IgD-negative memory B cell (primary cell): ENCODE results near the gene HSBP1L1. TPM values are rescaled to one million over a fixed set of nuclear protein-coding genes. Genes with fewer than 3 reads are reported as not detected.

ENCODE experiments used
- H3K27ac Mint-ChIP-seq, 3 donors: one replicate each; pipeline ENCODE4 v1.8.0; 2020 to 2022; ENCODE audit warnings: mild to moderate bottlenecking in 3 of 3, mixed read lengths in 3 of 3, moderate library complexity in 1 of 3
- H3K27me3 Mint-ChIP-seq: one replicate; pipeline ENCODE4 v1.8.0; 2021; ENCODE audit warnings: mixed read lengths
- H3K36me3 Mint-ChIP-seq: one replicate; pipeline ENCODE4 v1.8.0; 2020; ENCODE audit warnings: mild to moderate bottlenecking, mixed read lengths
- H3K4me1 Mint-ChIP-seq, 3 donors: one replicate each; pipeline ENCODE4 v1.8.0; 2020 to 2022; ENCODE audit warnings: mixed read lengths in 3 of 3, mild to moderate bottlenecking in 1 of 3
- H3K4me3 Mint-ChIP-seq, 4 donors: one replicate each; pipeline ENCODE4 v1.8.0; 2020 to 2022; ENCODE audit warnings: mild to moderate bottlenecking in 4 of 4, mixed read lengths in 4 of 4, moderate library complexity in 3 of 4
- H3K9me3 Mint-ChIP-seq, 3 donors: one replicate each; pipeline ENCODE4 v1.8.0; 2020 to 2021; ENCODE audit warnings: mixed read lengths in 3 of 3, mild to moderate bottlenecking in 1 of 3
- polyA plus RNA-seq: library from polyadenylated mRNA; unstranded; fragments of 300-500 nt; fragmentation: Illumina TruSeq; gene quantifications from one replicate; pipeline ENCODE4 v1.2.3, GENCODE V29; 2021

The HSBP1L1 gene
- polyA plus RNA-seq, 1 donor from 2014 or later, result 10.9 TPM

DNA sequence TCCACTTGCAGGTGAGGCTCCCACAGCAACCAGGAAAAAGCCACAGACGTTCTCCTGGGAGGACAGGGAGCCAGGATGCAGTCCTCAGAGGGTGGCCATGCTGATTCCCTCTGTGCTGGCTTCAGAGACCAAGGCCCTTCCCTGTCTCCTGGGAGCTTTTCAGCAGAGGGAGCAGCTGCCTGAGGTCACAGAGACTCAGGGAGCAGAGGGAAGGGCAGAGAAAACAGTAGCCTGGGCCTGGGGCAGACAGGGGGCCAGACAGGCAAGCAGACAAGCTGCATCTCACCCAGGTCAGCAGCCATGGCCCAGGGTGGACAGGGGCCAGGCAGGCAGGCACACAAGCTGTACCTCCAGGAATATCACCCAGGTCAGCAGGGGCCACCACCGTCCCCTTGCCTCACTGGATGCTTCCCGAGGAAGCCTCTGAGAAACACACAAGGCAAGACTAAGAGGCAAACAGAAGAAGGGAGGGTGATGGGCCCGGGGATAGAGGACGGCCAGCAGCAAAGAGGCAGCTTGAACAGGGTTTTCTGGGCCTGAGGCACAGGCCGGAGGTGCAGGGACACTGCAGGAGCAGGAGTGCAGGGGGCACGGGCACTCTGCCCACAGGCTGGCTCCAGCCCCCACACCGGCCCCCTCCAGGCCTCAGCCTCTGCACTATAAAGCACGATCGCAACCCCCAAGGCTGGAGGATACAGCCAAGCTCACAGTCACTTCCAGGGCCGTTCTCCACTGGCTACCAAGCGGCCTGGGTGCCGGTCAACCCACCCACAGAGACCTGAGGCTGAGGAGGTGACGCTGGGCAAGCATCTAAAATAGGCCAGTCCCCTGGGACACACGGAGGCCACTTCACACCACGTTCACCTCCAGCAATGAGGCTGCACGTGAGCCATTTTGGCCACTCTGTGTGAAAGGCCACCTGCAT, 19.1 kb upstream of the HSBP1L1 start:
- Mint-ChIP-seq H3K4me1 (peaks cover 16 to 48% (median 24%) of the 10 kb centered on the region in 3 donors), H3K36me3 (peaks cover 9% of the 10 kb centered on the region), H3K27ac (peak overlapping the region in 2 of 3 donors; percentile 80 to 81), H3K9me3 (no peaks in the 10 kb centered on the region), H3K27me3 (no peaks in the 10 kb centered on the region), H3K4me3 (peak overlapping the region in 3 of 4 donors; percentile 51 to 59 (median 58))

DNA sequence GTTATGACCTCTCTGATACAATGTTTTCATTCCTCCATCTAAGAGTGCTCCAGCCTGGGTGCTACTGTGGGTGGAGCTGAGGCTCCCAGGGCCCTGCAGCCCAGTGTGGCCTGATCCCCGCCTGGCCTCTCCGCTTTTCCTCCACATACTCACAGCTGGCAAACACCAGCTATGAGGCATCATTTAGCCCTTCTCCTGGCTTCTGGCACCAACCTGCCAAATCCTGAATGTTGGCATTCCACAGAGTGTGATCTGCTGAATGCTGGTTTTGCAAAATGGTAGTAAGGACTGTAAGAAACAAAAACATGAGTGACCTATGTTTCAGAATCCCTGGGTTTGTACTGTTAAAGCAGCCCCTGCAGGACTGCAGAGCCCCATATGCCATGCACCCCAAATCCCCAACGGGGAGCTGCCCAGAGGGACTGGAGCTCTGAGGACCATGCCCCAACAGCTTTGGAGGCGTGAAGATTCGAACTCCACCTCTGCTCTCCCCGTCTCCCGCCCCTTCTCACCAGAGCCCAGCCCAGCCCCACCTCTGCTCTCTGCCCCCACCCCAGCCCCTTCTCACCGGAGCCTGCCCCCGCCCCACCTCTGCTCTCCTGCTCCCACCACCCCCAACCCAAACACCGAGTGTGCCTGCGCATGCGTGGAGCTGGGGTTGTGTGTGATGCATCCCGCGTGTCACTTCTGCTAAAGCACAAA, 17.2 kb upstream of the HSBP1L1 start:
- Mint-ChIP-seq H3K9me3 (no peaks in the 10 kb centered on the region), H3K27me3 (no peaks in the 10 kb centered on the region), H3K4me3 (peak overlapping the region in 3 of 4 donors; percentile 11 to 50 (median 17)), H3K4me1 (peaks cover 16 to 49% (median 25%) of the 10 kb centered on the region in 3 donors), H3K36me3 (peaks cover 2% of the 10 kb centered on the region), H3K27ac (peak overlapping the region in 1 of 3 donors; percentile 51)

- peaks cover 2% of the 10 kb centered on the region for H3K36me3 Mint-ChIP-seq
- peak overlapping the region in 2 of 4 donors; percentile 39 to 86 for H3K4me3 Mint-ChIP-seq
- H3K4me1 Mint-ChIP-seq, result peaks cover 16 to 47% (median 23%) of the 10 kb centered on the region in 3 donors
Observed at GRCh38 chr18:79947881-79948610, 16.4 kb upstream of the HSBP1L1 start.

DNA sequence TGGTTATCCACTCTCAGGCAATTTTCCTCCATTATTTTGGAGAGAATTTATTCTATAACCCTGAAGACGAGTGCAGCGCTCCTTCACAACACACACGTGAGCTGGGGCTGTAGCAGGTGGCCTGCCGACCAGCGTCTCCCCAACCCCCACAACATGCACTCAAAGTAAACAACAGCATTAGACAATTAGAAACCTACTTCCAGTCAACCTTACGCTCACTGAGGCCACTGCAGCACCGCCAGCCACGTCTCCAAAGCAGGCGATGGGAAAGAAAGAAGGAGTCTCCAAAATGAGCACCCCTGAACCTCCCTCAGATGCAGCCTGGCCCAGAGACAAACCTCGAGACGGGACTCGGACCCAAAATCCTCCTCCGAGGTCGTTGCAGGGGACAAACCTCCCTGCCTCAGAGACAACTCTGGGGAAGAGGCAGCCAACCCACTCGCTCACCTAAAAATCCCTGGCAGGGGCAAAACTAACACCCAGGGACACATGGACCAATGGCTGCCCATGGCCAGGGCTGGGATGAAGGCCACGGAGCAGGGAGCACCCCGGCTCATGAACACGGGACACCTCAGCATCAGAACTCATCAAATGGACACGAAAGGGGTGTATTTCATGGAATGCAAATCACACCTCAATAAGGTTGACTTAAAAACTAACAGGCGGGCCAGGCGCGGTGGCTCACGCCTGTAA, 15.6 kb upstream of the HSBP1L1 start:
- Mint-ChIP-seq H3K27ac (peak overlapping the region; percentile 87 to 96 (median 95)), H3K4me3 (peak overlapping the region; percentile 45 to 86 (median 71)), H3K9me3 (no peaks in the 10 kb centered on the region), H3K4me1 (peaks cover 16 to 47% (median 23%) of the 10 kb centered on the region in 3 donors), H3K36me3 (peaks cover 2% of the 10 kb centered on the region), H3K27me3 (no peaks in the 10 kb centered on the region)

More at GRCh38 chr18:79947881-79948610, 16.4 kb upstream of the HSBP1L1 start:
- no peaks in the 10 kb centered on the region for H3K27me3 Mint-ChIP-seq
- peak overlapping the region in 2 of 3 donors; percentile 47 to 87 for H3K27ac Mint-ChIP-seq
- no peaks in the 10 kb centered on the region for H3K9me3 Mint-ChIP-seq

DNA sequence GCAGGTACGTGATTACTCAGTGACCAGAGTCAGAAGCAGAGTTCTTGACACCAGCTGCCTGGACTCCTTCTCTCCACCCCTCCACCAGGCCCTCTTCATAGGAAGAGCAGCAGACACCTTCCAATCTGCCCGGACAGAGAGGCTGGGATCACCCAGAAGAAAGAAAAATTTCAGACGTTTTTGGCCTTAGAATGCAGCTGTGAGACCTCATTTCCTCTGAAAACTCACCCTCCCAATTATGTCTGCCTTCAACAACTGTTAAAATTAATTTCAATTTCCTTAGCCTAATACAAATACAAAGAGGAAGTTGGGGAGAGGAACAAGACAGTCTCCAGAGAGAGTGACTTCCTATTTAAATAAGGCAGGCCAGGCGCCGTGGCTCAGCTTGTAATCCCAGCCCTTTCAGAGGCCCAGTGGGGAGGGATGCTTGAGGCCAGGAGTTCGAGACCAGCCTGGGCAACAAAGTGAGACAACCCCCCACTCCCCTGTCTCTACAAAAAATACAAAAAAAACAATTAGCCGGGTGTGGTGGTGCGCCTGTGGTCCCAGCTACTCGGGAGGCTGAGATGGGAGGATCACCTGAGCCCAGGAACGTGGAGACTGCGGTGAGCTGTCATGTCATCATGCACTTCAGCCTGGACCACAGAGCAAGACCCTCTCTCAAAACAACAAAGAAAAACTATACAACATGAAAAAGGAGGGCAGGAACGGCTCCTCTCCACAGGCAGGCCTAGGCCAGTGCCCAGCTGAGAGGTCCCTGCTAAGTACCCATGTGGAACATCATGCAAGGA, 14.6 kb upstream of the HSBP1L1 start:
- Mint-ChIP-seq H3K4me3 (peak overlapping the region; percentile 85 to 96 (median 90)), H3K9me3 (no peaks in the 10 kb centered on the region), H3K4me1 (peaks cover 16 to 42% (median 23%) of the 10 kb centered on the region in 3 donors), H3K27ac (peak overlapping the region; percentile 87 to 96 (median 95)), H3K36me3 (peaks cover 2% of the 10 kb centered on the region), H3K27me3 (no peaks in the 10 kb centered on the region)

GRCh38 chr18:79950515-79951341, 13.7 kb upstream of the HSBP1L1 start:
- Mint-ChIP-seq H3K27me3 (peaks cover 2% of the 10 kb centered on the region), H3K4me1 (peaks cover 16 to 36% (median 23%) of the 10 kb centered on the region in 3 donors), H3K9me3 (no peaks in the 10 kb centered on the region), H3K36me3 (peaks cover 2% of the 10 kb centered on the region), H3K27ac (peak overlapping the region; percentile 87 to 96 (median 95)), H3K4me3 (peak overlapping the region; percentile 85 to 96 (median 90))

DNA sequence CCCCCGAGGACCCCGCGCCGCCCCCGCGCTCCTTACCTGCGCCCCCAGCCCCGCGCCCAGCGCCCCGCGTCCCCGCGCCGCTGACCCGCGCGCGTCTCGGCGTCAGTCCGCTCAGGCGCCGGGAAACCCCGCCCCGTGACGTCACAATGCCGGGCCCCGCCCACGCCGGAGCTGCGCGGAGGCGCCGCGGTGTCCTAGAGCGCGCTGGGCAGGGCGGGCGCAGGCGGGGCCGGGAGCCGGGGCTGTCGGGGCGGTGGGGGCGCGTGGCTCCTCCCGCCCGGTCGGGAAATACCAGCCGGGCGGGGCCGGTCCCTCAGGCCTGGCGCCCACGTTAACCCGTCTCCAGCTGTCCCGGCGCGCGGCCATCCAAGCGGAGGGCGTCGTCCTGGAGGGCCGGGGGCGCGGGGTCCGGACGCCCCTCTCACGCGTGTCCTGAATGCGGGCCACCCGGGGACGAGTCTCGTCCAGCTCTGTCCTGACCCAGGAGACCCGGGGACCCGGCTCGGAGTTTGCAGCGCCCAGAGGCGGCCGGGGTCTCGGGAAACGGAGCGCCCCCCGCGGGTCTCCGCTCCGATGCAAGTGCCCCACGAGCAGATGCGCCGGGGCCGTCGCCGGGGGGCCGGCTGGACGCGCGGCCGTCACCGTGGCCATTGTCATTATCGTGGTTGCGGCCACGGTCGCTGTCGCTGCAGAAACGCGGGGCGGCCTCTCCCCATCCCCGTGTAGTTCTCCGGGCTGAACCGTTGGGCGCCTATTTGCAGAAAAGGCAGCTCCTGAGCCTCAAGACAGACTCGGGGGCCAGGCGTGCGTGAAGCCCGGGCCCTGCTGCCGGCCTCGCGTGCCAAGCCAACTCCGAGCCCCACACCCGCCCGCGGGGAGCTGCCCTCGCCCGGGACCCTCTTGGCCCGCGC, 12.6 kb upstream of the HSBP1L1 start, which contains the start of gene SLC66A2:
SLC66A2 (minus strand) TSS at position 109 of the 911 bp plus-strand sequence. CDS start 727 bp downstream, outside the sequence.
- Mint-ChIP-seq H3K36me3 (peaks cover 2% of the 10 kb centered on the region), H3K9me3 (no peaks in the 10 kb centered on the region), H3K4me1 (peaks cover 15 to 28% (median 20%) of the 10 kb centered on the region in 3 donors), H3K27ac (peak within 1 kb of the TSS; percentile 87 to 96 (median 95)), H3K4me3 (peak within 1 kb of the TSS; percentile 85 to 96 (median 90)), H3K27me3 (peaks cover 2% of the 10 kb centered on the region)

- no peaks in the 10 kb centered on the region for H3K9me3 Mint-ChIP-seq
- no peak overlapping the region for H3K4me3 Mint-ChIP-seq
- peaks cover 2% of the 10 kb centered on the region for H3K36me3 Mint-ChIP-seq
- peaks cover 12 to 24% (median 15%) of the 10 kb centered on the region in 3 donors for H3K4me1 Mint-ChIP-seq
- H3K27ac Mint-ChIP-seq, result no peak overlapping the region
- H3K27me3 Mint-ChIP-seq, result peaks cover 2% of the 10 kb centered on the region
Observed at GRCh38 chr18:79952456-79952995, 11.9 kb upstream of the HSBP1L1 start.

DNA sequence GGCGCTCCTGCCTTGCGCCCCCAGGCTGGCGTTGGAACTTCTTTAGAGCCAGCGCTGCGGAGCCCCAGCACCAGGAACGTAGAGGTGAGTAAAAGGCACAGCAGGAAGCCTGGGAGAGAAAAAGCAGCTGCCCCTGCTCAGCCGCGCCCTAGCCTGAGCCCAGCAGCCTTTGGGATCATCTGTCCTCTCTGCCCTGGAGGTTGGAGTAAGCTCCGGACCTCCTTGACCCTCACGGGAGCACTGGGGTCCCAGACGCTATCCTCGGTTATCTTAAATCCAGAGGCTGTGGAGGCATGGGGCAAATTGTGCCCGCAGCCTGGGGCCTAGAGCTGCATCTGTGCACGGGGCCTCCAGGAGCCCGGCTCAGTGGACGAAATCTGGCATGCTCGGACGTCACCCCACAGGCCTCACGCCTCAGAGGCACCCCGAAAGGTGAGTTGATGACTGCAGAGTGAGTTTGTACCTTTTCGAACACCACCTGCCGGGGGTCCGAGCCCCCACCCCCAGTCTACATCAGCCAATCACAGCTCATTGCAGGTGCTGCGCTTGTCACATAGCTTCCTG, 11.4 kb upstream of the HSBP1L1 start:
- peak overlapping the region in 1 of 4 donors; percentile 83 for H3K4me3 Mint-ChIP-seq
- H3K9me3 Mint-ChIP-seq, result no peaks in the 10 kb centered on the region
- peaks cover 2% of the 10 kb centered on the region for H3K36me3 Mint-ChIP-seq
- peak overlapping the region in 1 of 3 donors; percentile 53 for H3K27ac Mint-ChIP-seq
- H3K4me1 Mint-ChIP-seq, result peaks cover 12 to 22% (median 15%) of the 10 kb centered on the region in 3 donors
- H3K27me3 Mint-ChIP-seq, result peaks cover 2% of the 10 kb centered on the region

- no peak overlapping the region for H3K27ac Mint-ChIP-seq
- no peaks in the 10 kb centered on the region for H3K36me3 Mint-ChIP-seq
- peaks cover 10 to 12% (median 12%) of the 10 kb centered on the region in 3 donors for H3K4me1 Mint-ChIP-seq
- H3K27me3 Mint-ChIP-seq, result peaks cover 2% of the 10 kb centered on the region
- peak overlapping the region in 2 of 4 donors; percentile 12 to 83 for H3K4me3 Mint-ChIP-seq
- no peaks in the 10 kb centered on the region for H3K9me3 Mint-ChIP-seq
Observed at GRCh38 chr18:79953971-79954651, 10.3 kb upstream of the HSBP1L1 start.

DNA sequence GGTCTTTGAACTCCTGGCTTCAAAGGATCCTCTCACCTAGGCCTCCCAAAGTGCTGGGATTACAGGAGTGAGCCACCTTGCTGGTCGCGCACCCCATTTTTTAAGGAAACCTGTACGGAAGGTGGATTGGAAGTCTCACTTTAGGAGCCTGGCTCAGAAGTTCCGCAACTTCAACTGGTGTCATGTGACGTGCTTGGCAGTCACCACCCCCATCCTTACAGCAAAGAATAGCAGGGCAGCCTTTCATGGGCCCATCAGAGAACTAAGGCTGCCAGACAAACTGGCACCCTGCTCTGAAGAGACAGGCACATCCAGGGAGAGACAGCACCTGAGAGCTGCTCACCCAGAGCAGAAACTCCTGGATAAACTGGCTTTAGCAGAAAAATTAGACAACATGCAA, 9.7 kb upstream of the HSBP1L1 start:
- H3K9me3 Mint-ChIP-seq, result no peaks in the 10 kb centered on the region
- no peaks in the 10 kb centered on the region for H3K36me3 Mint-ChIP-seq
- no peak overlapping the region for H3K27ac Mint-ChIP-seq
- peaks cover 2% of the 10 kb centered on the region for H3K27me3 Mint-ChIP-seq
- H3K4me3 Mint-ChIP-seq, result peak overlapping the region in 1 of 4 donors; percentile 83
- H3K4me1 Mint-ChIP-seq, result peaks cover 7 to 8% (median 7%) of the 10 kb centered on the region in 3 donors
